Measurements from ENCODE around the gene PRKRIP1.
"Not testable (repeated sequence)": the region's sequence is repeated elsewhere in the genome, so short reads cannot be mapped to it uniquely, and the experiment has no call there.

The PRKRIP1 gene

GRCh38 chr7:102404005-102404861 is 8.1 kb downstream of the PRKRIP1 start:
- no peak for DNase-seq

- DNase-seq = not testable (repeated sequence)
Measured at GRCh38 chr7:102404862-102405188, 8.7 kb downstream of the PRKRIP1 start.

- DNase-seq = no peak
Measured at GRCh38 chr7:102407910-102408309, 11.7 kb downstream of the PRKRIP1 start.

- DNase-seq = not testable (repeated sequence)
Measured at GRCh38 chr7:102408530-102408929, 12.4 kb downstream of the PRKRIP1 start.

GRCh38 chr7:102409340-102409739 is 13.2 kb downstream of the PRKRIP1 start:
- no peak for DNase-seq

- DNase-seq = no peak
Measured at GRCh38 chr7:102410123-102410522, 14.0 kb downstream of the PRKRIP1 start.

- DNase-seq = no peak
Measured at GRCh38 chr7:102410918-102411317, 14.8 kb downstream of the PRKRIP1 start.

GRCh38 chr7:102412548-102412947 is 16.4 kb downstream of the PRKRIP1 start:
- DNase-seq = no peak

- DNase-seq = no peak
Measured at GRCh38 chr7:102413091-102413490, 16.9 kb downstream of the PRKRIP1 start.

- DNase-seq = no peak
Measured at GRCh38 chr7:102413611-102414010, 17.4 kb downstream of the PRKRIP1 start.

GRCh38 chr7:102415685-102416225 is 19.6 kb downstream of the PRKRIP1 start:
- DNase-seq = no peak

- DNase-seq = no peak
Measured at GRCh38 chr7:102416406-102416805, 20.2 kb downstream of the PRKRIP1 start.

- DNase-seq = no peak
Measured at GRCh38 chr7:102417105-102417504, 20.9 kb downstream of the PRKRIP1 start.

- DNase-seq = no peak
Measured at GRCh38 chr7:102418592-102418991, 22.4 kb downstream of the PRKRIP1 start.

- DNase-seq = no peak
Measured at GRCh38 chr7:102421706-102422240, 25.6 kb downstream of the PRKRIP1 start.

- no peak for DNase-seq
Measured at GRCh38 chr7:102424129-102424551, 28.0 kb downstream of the PRKRIP1 start.

GRCh38 chr7:102424787-102425218 is 28.6 kb downstream of the PRKRIP1 start:
- DNase-seq = no peak

- DNase-seq = no peak
Measured at GRCh38 chr7:102425639-102426267, 29.6 kb downstream of the PRKRIP1 start.

- no peak for DNase-seq
Measured at GRCh38 chr7:102426268-102427018, 30.3 kb downstream of the PRKRIP1 start.

- no peak for DNase-seq
Measured at GRCh38 chr7:102427019-102427405, 30.8 kb downstream of the PRKRIP1 start.

- DNase-seq = no peak
Measured at GRCh38 chr7:102429141-102429899, 33.2 kb downstream of the PRKRIP1 start.

GRCh38 chr7:102431617-102432298 is 35.6 kb downstream of the PRKRIP1 start:
- DNase-seq = no peak

Data from NCI-H1048 (cell line).